Peyer's patch (tissue), 4 donors: ENCODE data around the gene BHMT. TPM values are rescaled to one million over a fixed set of nuclear protein-coding genes. Genes with fewer than 3 reads are reported as not detected.
"Not testable (repeated sequence)": the region's sequence is repeated elsewhere in the genome, so short reads cannot be mapped to it uniquely, and the experiment has no call there.

Source experiments
- DNase-seq, 3 donors: peaks; one replicate each; pipeline ENCODE4 v3.0.0-alpha.2; 2017 to 2019
- H3K27ac ChIP-seq, 4 donors: fragments of 200-600 bp; sonication (generic); one replicate each; pipeline ENCODE4 v1.5.1; 2016 to 2019
- H3K27me3 ChIP-seq, 2 donors: fragments of 200-600 bp; sonication (generic); one replicate each; pipeline ENCODE4 v1.5.1; 2019
- H3K36me3 ChIP-seq, 3 donors: fragments of 200-600 bp; sonication (generic); one replicate each; pipeline ENCODE4 v1.5.1; 2016 to 2019
- H3K4me1 ChIP-seq, 4 donors: fragments of 200-600 bp; sonication (generic); one replicate each; pipeline ENCODE4 v1.5.1; 2016 to 2019
- H3K4me3 ChIP-seq, 4 donors: fragments of 200-600 bp; sonication (generic); 1 replicate in 3 of 4; 2 replicates in 1 of 4; pipeline ENCODE4 v1.5.1; 2016 to 2019; ENCODE audit warnings: mild to moderate bottlenecking in 1 of 4
- H3K9me3 ChIP-seq, 4 donors: fragments of 200-600 bp; sonication (generic); one replicate each; pipeline ENCODE4 v1.5.1; 2016 to 2019; ENCODE audit warnings: mild to moderate bottlenecking in 1 of 4
- CTCF ChIP-seq, 6 experiments: fragments of 450-650 bp in 4 of 6; fragments of 200-600 bp in 2 of 6; sonication (generic) in 1 of 6; IDR thresholded peaks; one replicate each; pipeline ENCODE4 v1.5.1; 2017 to 2019; ENCODE audit warnings: antibody characterized with exemption in 6 of 6, mild to moderate bottlenecking in 3 of 6, moderate library complexity in 1 of 6
- POLR2A ChIP-seq, 2 donors: fragments of 450-650 bp; IDR thresholded peaks; one replicate each; pipeline ENCODE4 v1.5.1; 2017; ENCODE audit warnings: antibody characterized with exemption in 2 of 2, mild to moderate bottlenecking in 2 of 2, moderate library complexity in 2 of 2
- total RNA-seq, 4 donors: library from RNA; depleted of rRNA; stranded (reverse); fragments of >200 nt; gene quantifications; one replicate each; pipeline ENCODE4 v1.1.0, GENCODE V29; 2016

The BHMT gene
- total RNA-seq, 4 donors from 2014 or later = not detected

DNA sequence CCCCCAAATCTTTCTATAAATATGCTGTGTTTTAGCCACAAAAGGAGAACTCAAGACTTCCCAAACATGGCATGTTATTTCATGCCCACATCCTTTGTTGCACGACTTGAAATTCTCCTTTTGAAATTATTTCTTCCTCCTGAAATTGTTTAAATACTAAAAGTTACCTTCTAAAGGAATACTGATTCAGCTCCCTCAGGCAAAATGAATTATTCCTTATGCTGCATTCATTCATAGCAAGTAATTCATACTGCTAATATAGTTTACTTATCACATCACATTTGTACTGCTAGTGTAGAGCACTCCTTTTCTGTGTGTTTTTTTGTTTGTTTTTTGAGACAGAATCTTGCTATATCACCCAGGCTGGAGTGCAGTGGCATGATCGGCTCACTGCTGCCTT, 45.7 kb downstream of the BHMT start:
- no peak for TF ChIP-seq CTCF (IDR thresholded peaks at IDR 0.05)
- TF ChIP-seq POLR2A (IDR thresholded peaks at IDR 0.05) = no peak
- Histone ChIP-seq H3K36me3 (no peaks in the 10 kb centered on the region), H3K27me3 (no peaks in the 10 kb centered on the region), H3K27ac (no peak overlapping the region), H3K4me3 (no peak overlapping the region), H3K9me3 (no peaks in the 10 kb centered on the region), H3K4me1 (no peaks in the 10 kb centered on the region)
- DNase-seq = no peak

- H3K4me1 ChIP-seq, H3K9me3 ChIP-seq, H3K27me3 ChIP-seq, H3K4me3 ChIP-seq, H3K36me3 ChIP-seq, H3K27ac ChIP-seq, DNase-seq: not testable (repeated sequence)
These were observed 50.0 kb downstream of the BHMT start for GRCh38 chr5:79161647-79162046.

DNA sequence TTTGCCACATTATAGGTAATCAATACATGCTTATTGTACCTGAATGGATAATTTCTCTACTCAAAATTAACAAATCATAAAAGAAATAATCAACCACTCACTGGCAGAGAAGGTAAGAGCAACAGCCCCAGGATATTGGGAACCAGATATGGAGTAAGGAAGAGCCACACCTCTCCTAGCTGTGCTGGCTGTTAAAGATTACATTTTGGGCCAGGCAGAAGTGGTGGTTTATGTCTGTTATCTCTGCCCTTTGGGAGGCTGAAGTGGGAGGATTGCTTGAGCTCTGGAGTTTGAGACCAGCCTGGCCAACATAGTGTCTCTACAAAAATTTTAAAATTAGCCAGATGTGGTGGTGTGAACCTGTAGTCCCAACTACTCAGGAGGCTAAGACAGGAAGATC, 56.4 kb downstream of the BHMT start:
- no peaks in the 10 kb centered on the region for H3K9me3 ChIP-seq
- no peak overlapping the region for H3K27ac ChIP-seq
- no peak for DNase-seq
- TF ChIP-seq POLR2A (IDR thresholded peaks at IDR 0.05) = no peak
- no peaks in the 10 kb centered on the region for H3K27me3 ChIP-seq
- H3K4me3 ChIP-seq = no peak overlapping the region
- no peaks in the 10 kb centered on the region for H3K4me1 ChIP-seq
- no peaks in the 10 kb centered on the region for H3K36me3 ChIP-seq

DNA sequence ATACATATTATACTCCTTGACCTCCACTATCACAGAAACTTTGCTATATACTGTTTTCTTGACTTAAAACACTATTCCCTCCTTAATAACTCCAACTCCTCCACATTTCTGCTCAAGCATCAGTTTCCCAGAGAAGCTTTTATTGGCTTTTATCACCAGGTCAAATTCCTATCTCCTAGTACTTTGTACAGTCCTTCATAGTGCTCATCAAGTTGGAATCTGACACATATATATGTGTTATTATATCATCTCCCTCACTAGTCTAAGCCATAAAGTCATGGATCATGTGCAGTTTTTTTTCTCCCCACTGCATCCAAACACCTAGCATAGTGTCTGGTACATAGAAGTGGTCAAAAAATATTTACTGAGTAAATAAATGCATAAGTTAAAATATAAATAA, 59.1 kb downstream of the BHMT start:
- no peak overlapping the region for H3K4me3 ChIP-seq
- DNase-seq = no peak
- H3K4me1 ChIP-seq = no peaks in the 10 kb centered on the region
- H3K27me3 ChIP-seq = no peaks in the 10 kb centered on the region
- TF ChIP-seq CTCF (IDR thresholded peaks at IDR 0.05) (no peak), POLR2A (IDR thresholded peaks at IDR 0.05) (no peak)
- H3K27ac ChIP-seq = no peak overlapping the region
- H3K9me3 ChIP-seq = no peaks in the 10 kb centered on the region
- H3K36me3 ChIP-seq = no peaks in the 10 kb centered on the region

DNA sequence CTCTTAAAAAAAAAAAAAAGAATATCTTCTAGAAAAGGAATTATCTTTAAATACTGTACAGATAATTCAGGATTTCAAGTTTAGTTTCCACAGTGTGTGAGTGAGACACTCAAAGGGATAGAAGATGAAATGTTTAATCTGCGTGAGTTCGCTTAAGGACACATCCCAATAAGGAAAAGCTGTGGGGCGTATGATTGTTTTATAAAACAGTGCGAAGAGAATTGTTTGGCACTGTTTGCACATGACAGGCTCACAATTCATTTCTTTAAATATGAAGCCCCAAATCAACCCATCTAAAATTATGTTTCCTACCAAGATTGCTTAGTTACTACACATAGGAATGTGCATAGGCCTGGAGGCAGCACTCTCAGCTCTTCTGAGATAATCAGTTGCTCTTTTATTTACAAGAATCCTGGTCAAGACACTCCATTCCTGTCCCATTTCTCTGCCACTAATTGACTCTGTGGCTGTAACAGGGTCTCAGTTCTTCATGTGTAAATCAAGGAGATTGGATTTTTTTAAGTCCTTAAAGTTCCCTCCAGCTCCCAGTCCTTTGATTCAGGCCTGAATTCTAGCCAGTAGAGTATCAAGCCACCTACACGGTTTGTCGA, 60.1 kb downstream of the BHMT start:
- Histone ChIP-seq H3K27ac (no peak overlapping the region), H3K36me3 (no peaks in the 10 kb centered on the region), H3K4me3 (no peak overlapping the region), H3K9me3 (no peaks in the 10 kb centered on the region), H3K27me3 (no peaks in the 10 kb centered on the region), H3K4me1 (no peaks in the 10 kb centered on the region)
- no peak for DNase-seq
- no peak for TF ChIP-seq CTCF (IDR thresholded peaks at IDR 0.05)
- TF ChIP-seq POLR2A (IDR thresholded peaks at IDR 0.05) = no peak

DNA sequence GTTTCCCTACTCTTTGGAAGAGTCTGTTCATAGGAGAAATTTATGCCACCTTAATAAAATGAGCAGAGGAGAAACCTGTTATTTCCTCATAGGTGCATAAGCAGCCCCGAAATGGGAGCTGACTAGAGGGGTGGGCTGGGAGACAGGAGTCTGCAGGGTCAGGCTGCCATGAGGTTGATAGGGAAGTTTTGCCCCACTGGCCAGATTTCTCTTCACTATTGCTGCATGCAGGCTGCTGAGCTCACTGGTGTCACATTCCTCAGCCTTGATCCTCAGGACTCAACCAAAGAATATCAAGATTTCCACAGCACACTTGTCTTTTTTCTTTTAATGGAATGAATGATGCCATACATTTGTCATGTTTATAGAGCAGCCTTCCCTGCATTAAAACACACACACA, 60.7 kb downstream of the BHMT start:
- Histone ChIP-seq H3K9me3 (no peaks in the 10 kb centered on the region), H3K4me1 (no peaks in the 10 kb centered on the region), H3K27me3 (no peaks in the 10 kb centered on the region), H3K4me3 (no peak overlapping the region), H3K36me3 (no peaks in the 10 kb centered on the region), H3K27ac (no peak overlapping the region)
- TF ChIP-seq CTCF (IDR thresholded peaks at IDR 0.05) (no peak), POLR2A (IDR thresholded peaks at IDR 0.05) (no peak)
- DNase-seq = no peak

GRCh38 chr5:79173626-79174025, 62.0 kb downstream of the BHMT start:
- no peaks in the 10 kb centered on the region for H3K36me3 ChIP-seq
- H3K9me3 ChIP-seq = no peaks in the 10 kb centered on the region
- H3K4me1 ChIP-seq = no peaks in the 10 kb centered on the region
- H3K27me3 ChIP-seq = no peaks in the 10 kb centered on the region
- no peak overlapping the region for H3K27ac ChIP-seq
- no peak for DNase-seq
- H3K4me3 ChIP-seq = no peak overlapping the region
- TF ChIP-seq CTCF (IDR thresholded peaks at IDR 0.05) = no peak
- no peak for TF ChIP-seq POLR2A (IDR thresholded peaks at IDR 0.05)

- not testable (repeated sequence) for H3K9me3 ChIP-seq, H3K4me3 ChIP-seq, DNase-seq, H3K4me1 ChIP-seq, H3K27me3 ChIP-seq, H3K27ac ChIP-seq, H3K36me3 ChIP-seq
These were observed 68.8 kb downstream of the BHMT start for GRCh38 chr5:79180449-79180848.
